Esophagus squamous epithelium (tissue), 4 donors: ENCODE results near the gene OXT.

Experiments
- CTCF ChIP-seq, 6 experiments: fragments of 450-650 bp in 4 of 6; fragments of 200-600 bp in 2 of 6; sonication (generic) in 2 of 6; IDR thresholded peaks; one replicate each; pipeline ENCODE4 v1.5.1; 2016 to 2019; ENCODE audit warnings: antibody characterized with exemption in 6 of 6, mild to moderate bottlenecking in 4 of 6, moderate library complexity in 4 of 6
- POLR2A ChIP-seq, 4 donors: fragments of 450-650 bp; IDR thresholded peaks; one replicate each; pipeline ENCODE4 v1.6.1; 2017; ENCODE audit warnings: antibody characterized with exemption in 4 of 4, mild to moderate bottlenecking in 4 of 4, moderate library complexity in 3 of 4

GRCh38 chr20:3071610-3072529 lies at the start of gene OXT:
- TF ChIP-seq POLR2A (IDR thresholded peaks at IDR 0.05), result no peak
- no peak for TF ChIP-seq CTCF (IDR thresholded peaks at IDR 0.05)
